Panc1 (cell line): Measurements from ENCODE around the gene NINJ2. TPM values are rescaled to one million over a fixed set of nuclear protein-coding genes. Genes with fewer than 3 reads are reported as not detected.

Source experiments
- ATAC-seq: fragments of 200-7000 bp; cut with Tn5 transposase; 2 replicates; pipeline ENCODE4 v1.9.1; 2020; ENCODE audit warnings: mild to moderate bottlenecking, moderate library complexity
- BruUV-seq: library from RNA; stranded (reverse); fragments of 400-500 nt; replicated peaks from 2 replicates; lab custom pipeline; 2021; lab: Mats Ljungman, UMichigan
- CTCF ChIA-PET: fragments of 300-600 bp; sonication (Branson Sonifier 250); formaldehyde crosslinking; loops from one replicate; lab custom pipeline; 2022; ENCODE audit warnings: antibody characterized with exemption; lab: Charles Lee
- POLR2A ChIA-PET: fragments of 300-600 bp; sonication (Branson Sonifier 250); formaldehyde crosslinking; loops from one replicate; lab custom pipeline; 2022; ENCODE audit warnings: antibody characterized with exemption; lab: Charles Lee
- DNase-seq: peaks from one replicate; pipeline ENCODE4 v3.0.0-alpha.2; 2010; ENCODE audit warnings: low read depth, low spot score
- H3K27ac ChIP-seq: 2 replicates; pipeline ENCODE4 v1.5.1; 2011; ENCODE audit warnings: mild to moderate bottlenecking, low read length, inconsistent platforms
- H3K27me3 ChIP-seq: fragments of 200-500 bp; sonication (Bioruptor generic); 2 replicates; pipeline ENCODE4 v1.6.0; 2014; ENCODE audit warnings: low read length, inconsistent platforms; ENCODE audit not compliant: control insufficient read depth, insufficient read depth
- H3K36me3 ChIP-seq: fragments of 200-500 bp; sonication (Bioruptor generic); 2 replicates; pipeline ENCODE4 v1.5.1; 2014; ENCODE audit warnings: inconsistent platforms, mild to moderate bottlenecking, low read length, moderate library complexity; ENCODE audit not compliant: control insufficient read depth, insufficient read depth
- H3K4me1 ChIP-seq: 2 replicates; pipeline ENCODE4 v1.5.1; 2011; ENCODE audit warnings: inconsistent platforms, mild to moderate bottlenecking, low read length, moderate library complexity; ENCODE audit not compliant: control insufficient read depth, insufficient read depth
- H3K4me3 ChIP-seq, 2 experiments: 2 replicates each; pipeline ENCODE4 v1.5.1; 2011 to 2012; ENCODE audit warnings: low read depth in 2 of 2, low read length in 2 of 2, mild to moderate bottlenecking in 2 of 2, inconsistent platforms in 1 of 2, moderate library complexity in 1 of 2
- H3K9me3 ChIP-seq: fragments of 200-500 bp; sonication (Bioruptor generic); 2 replicates; pipeline ENCODE4 v1.5.1; 2014; ENCODE audit warnings: low read depth, mild to moderate bottlenecking, inconsistent platforms, low read length, moderate library complexity; ENCODE audit not compliant: control insufficient read depth, insufficient read depth
- POLR2AphosphoS5 ChIP-seq: IDR thresholded peaks from 2 replicates; pipeline ENCODE4 v1.6.1; 2012; ENCODE audit warnings: mild to moderate bottlenecking, low read depth, low read length, moderate library complexity
- SIN3A ChIP-seq: IDR thresholded peaks from 2 replicates; pipeline ENCODE4 v1.6.1; 2012; ENCODE audit warnings: low read depth, mild to moderate bottlenecking, low read length, moderate library complexity, borderline replicate concordance; ENCODE audit not compliant: insufficient read depth
- TCF7L2 ChIP-seq: IDR thresholded peaks from 2 replicates; pipeline ENCODE4 v1.6.1; 2011; ENCODE audit warnings: mild to moderate bottlenecking, low read depth, low read length, inconsistent platforms
- in situ Hi-C: cut with HindIII; loops from 2 replicates; pipeline ENCODE4 v1.10.0; 2016; ENCODE audit warnings: low sequenced_read_pairs, low pct_unique_long_range_greater_than_20kb
- intact Hi-C: fragments of 100-400 bp; cut with micrococcal nuclease; formaldehyde crosslinking; loops from one replicate; pipeline ENCODE4 v1.10.0; 2022; ENCODE audit not compliant: unreplicated experiment
- total RNA-seq: library from RNA; stranded (reverse); gene quantifications from one replicate; pipeline ENCODE4 v1.2.1, GENCODE V29; 2021; ENCODE audit not compliant: unreplicated experiment
- TF ChIP-seq, protein P1 (sequence below), 2 experiments: IDR thresholded peaks; 2 replicates each; pipeline ENCODE4 v1.6.1; 2011 to 2012; ENCODE audit warnings: low read depth in 2 of 2, control low read depth in 1 of 2, low read length in 1 of 2, mild to moderate bottlenecking in 1 of 2, moderate library complexity in 1 of 2; ENCODE audit not compliant: insufficient read depth in 1 of 2
- TF ChIP-seq, protein P2 (sequence below): fragments of 450-650 bp; IDR thresholded peaks from 2 replicates; pipeline ENCODE4 v1.5.1; 2017; ENCODE audit warnings: mild to moderate bottlenecking

The NINJ2 gene
- total RNA-seq, 1 experiment from 2014 or later = 1.9 TPM

DNA sequence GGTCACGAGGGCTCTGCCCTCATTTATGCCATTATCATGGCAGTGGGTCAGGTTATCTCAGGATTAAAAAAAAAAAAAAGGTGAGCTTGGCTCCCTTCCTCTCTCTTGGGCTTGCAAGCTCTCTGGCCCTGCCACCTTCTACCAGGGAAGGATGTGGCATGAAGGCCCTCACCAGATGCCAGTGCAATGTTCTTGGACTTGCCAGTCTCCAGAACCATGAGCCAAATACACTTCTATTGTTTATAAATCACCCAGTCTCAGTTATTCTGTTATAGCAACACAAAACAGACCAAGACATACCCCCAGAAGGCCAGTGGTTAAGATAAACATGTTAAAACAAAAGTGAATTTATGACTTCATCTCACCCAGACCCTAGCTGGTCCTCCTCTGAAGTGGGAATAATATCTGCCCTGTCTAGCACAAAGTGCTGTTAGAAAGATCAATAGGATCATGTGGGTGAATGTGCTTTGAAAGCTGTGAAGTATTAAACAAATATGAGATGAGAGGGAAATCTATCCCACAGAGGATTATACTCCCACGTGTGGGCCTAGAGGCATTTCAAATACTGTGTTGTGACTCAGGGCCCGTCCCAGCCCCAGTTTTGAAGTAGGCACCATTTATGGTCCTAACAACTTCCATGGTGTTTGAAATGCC lies 88.6 kb downstream of the NINJ2 start:
- TF ChIP-seq, protein P1, sequence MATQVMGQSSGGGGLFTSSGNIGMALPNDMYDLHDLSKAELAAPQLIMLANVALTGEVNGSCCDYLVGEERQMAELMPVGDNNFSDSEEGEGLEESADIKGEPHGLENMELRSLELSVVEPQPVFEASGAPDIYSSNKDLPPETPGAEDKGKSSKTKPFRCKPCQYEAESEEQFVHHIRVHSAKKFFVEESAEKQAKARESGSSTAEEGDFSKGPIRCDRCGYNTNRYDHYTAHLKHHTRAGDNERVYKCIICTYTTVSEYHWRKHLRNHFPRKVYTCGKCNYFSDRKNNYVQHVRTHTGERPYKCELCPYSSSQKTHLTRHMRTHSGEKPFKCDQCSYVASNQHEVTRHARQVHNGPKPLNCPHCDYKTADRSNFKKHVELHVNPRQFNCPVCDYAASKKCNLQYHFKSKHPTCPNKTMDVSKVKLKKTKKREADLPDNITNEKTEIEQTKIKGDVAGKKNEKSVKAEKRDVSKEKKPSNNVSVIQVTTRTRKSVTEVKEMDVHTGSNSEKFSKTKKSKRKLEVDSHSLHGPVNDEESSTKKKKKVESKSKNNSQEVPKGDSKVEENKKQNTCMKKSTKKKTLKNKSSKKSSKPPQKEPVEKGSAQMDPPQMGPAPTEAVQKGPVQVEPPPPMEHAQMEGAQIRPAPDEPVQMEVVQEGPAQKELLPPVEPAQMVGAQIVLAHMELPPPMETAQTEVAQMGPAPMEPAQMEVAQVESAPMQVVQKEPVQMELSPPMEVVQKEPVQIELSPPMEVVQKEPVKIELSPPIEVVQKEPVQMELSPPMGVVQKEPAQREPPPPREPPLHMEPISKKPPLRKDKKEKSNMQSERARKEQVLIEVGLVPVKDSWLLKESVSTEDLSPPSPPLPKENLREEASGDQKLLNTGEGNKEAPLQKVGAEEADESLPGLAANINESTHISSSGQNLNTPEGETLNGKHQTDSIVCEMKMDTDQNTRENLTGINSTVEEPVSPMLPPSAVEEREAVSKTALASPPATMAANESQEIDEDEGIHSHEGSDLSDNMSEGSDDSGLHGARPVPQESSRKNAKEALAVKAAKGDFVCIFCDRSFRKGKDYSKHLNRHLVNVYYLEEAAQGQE (IDR thresholded peaks at IDR 0.05; ENCODE audit: insufficient read depth in 1 of 2, low read depth in 2 of 2, low read length in 1 of 2) = no peak
- no peak for TF ChIP-seq SIN3A
- no peak for TF ChIP-seq TCF7L2
- TF ChIP-seq POLR2AphosphoS5 = no peak
- TF ChIP-seq, protein P2, sequence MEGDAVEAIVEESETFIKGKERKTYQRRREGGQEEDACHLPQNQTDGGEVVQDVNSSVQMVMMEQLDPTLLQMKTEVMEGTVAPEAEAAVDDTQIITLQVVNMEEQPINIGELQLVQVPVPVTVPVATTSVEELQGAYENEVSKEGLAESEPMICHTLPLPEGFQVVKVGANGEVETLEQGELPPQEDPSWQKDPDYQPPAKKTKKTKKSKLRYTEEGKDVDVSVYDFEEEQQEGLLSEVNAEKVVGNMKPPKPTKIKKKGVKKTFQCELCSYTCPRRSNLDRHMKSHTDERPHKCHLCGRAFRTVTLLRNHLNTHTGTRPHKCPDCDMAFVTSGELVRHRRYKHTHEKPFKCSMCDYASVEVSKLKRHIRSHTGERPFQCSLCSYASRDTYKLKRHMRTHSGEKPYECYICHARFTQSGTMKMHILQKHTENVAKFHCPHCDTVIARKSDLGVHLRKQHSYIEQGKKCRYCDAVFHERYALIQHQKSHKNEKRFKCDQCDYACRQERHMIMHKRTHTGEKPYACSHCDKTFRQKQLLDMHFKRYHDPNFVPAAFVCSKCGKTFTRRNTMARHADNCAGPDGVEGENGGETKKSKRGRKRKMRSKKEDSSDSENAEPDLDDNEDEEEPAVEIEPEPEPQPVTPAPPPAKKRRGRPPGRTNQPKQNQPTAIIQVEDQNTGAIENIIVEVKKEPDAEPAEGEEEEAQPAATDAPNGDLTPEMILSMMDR = no peak
- in situ Hi-C loops = no loop called here
- DNase-seq (no peak), ATAC-seq (no peak)
- Histone ChIP-seq H3K36me3 (no peaks in the 10 kb centered on the region), H3K9me3 (no peaks in the 10 kb centered on the region), H3K4me1 (peaks cover 55% of the 10 kb centered on the region), H3K4me3 (no peak overlapping the region), H3K27ac (peak overlapping the region; percentile 85), H3K27me3 (no peaks in the 10 kb centered on the region)
- CTCF ChIA-PET = interaction anchor here (0.8 kb wide), 1 partner anchor 176 kb away, joined by 3 read pairs; no protein-coding TSS in a partner anchor
- POLR2A ChIA-PET = interaction anchor here (0.6 kb wide), 1 partner anchor 202 kb away, joined by 3 read pairs; no protein-coding TSS in a partner anchor
- intact Hi-C loops = loop anchor here (10.0 kb wide), 1 partner anchor 60 kb away; no protein-coding TSS in a partner anchor
- no TSS peak for BruUV-seq

DNA sequence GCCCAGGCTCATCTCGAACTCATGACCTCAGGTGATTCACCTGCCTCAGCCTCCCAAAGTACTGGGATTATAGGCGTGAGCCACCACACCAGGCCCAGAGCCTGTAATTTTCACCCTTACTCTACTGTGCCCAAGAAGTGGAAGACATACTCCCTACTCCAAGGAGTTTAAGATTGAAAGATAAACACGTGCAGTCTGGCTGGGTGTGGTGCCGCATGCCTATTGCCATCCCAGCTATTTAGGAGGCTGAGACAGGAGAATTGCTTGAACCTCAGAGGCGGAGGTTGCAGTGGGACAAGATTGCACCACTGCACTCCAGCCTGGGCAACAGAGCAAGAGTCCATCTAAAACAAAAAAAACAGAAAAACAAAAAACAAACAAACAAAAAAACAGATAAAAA lies 90.0 kb downstream of the NINJ2 start:
- intact Hi-C loops (loop anchor here (2.0 to 10.0 kb wide), 2 partner anchors 62 to 182 kb away; no protein-coding TSS in a partner anchor), in situ Hi-C loops (no loop called here)
- TF ChIP-seq, protein P2 = no peak
- TF ChIP-seq POLR2AphosphoS5 (no peak), SIN3A (no peak), TCF7L2 (no peak)
- TF ChIP-seq, protein P1 (IDR thresholded peaks at IDR 0.05; ENCODE audit: insufficient read depth in 1 of 2, low read depth in 2 of 2, low read length in 1 of 2) = no peak
- ChIA-PET POLR2A (interaction anchor here (0.7 kb wide), 1 partner anchor 157 kb away, joined by 3 read pairs; no protein-coding TSS in a partner anchor), CTCF (no interaction called here)
- DNase-seq (no peak), ATAC-seq (no peak)
- peak overlapping the region; percentile 32; the same call in 1 of the 2 replicates for H3K27ac ChIP-seq
- H3K9me3 ChIP-seq = no peaks in the 10 kb centered on the region
- H3K36me3 ChIP-seq = no peaks in the 10 kb centered on the region
- peaks cover 41% of the 10 kb centered on the region for H3K4me1 ChIP-seq
- H3K4me3 ChIP-seq = no peak overlapping the region
- no peaks in the 10 kb centered on the region for H3K27me3 ChIP-seq
- no TSS peak for BruUV-seq
